Activated naive CD4-positive, alpha-beta T cell treated with Interleukin-2 at 50 U/mL for 16 hours (primary cell): ENCODE data around the gene TREH.

ENCODE experiments used
- DNase-seq: peaks from one replicate; pipeline ENCODE4 v3.0.0-alpha.2; 2020

The TREH gene

GRCh38 chr11:118645066-118645715, 34.3 kb downstream of the TREH start:
- DNase-seq: no peak

- DNase-seq: no peak
These were observed 35.0 kb downstream of the TREH start for GRCh38 chr11:118644496-118644895.

- no peak for DNase-seq
These were observed 35.5 kb downstream of the TREH start for GRCh38 chr11:118643995-118644345.

- DNase-seq: no peak
These were observed 36.1 kb downstream of the TREH start for GRCh38 chr11:118643142-118643994.

GRCh38 chr11:118641397-118642019, 37.9 kb downstream of the TREH start:
- DNase-seq: no peak

GRCh38 chr11:118640332-118641154, 38.9 kb downstream of the TREH start:
- DNase-seq: no peak

GRCh38 chr11:118639899-118640298, 39.6 kb downstream of the TREH start:
- no peak for DNase-seq

GRCh38 chr11:118638726-118639125, 40.7 kb downstream of the TREH start:
- no peak for DNase-seq

- DNase-seq: no peak
These were observed 42.7 kb downstream of the TREH start for GRCh38 chr11:118636569-118637290.

GRCh38 chr11:118635642-118636041, 43.8 kb downstream of the TREH start:
- DNase-seq: no peak

- DNase-seq: no peak
These were observed 44.2 kb downstream of the TREH start for GRCh38 chr11:118635237-118635591.

- peak; percentile 7 for DNase-seq
These were observed 44.8 kb downstream of the TREH start for GRCh38 chr11:118634431-118635236.

- no peak for DNase-seq
These were observed 45.5 kb downstream of the TREH start for GRCh38 chr11:118633979-118634378.

GRCh38 chr11:118633319-118633690, 46.1 kb downstream of the TREH start:
- no peak for DNase-seq

- no peak for DNase-seq
These were observed 46.7 kb downstream of the TREH start for GRCh38 chr11:118632577-118633318.

- DNase-seq: no peak
These were observed 48.1 kb downstream of the TREH start for GRCh38 chr11:118631142-118631909.

GRCh38 chr11:118629761-118630661, 49.4 kb downstream of the TREH start:
- DNase-seq: no peak

- DNase-seq: no peak
These were observed 50.4 kb downstream of the TREH start for GRCh38 chr11:118628861-118629549.
